Heart right ventricle (tissue), 16 donors: ENCODE measurements around the gene ANKFN1. TPM values are rescaled to one million over a fixed set of nuclear protein-coding genes. Genes with fewer than 3 reads are reported as not detected.

Experiments used
- ATAC-seq, 8 donors: fragments of 200-7000 bp; cut with Tn5 transposase; one replicate each; pipeline ENCODE4 v1.9.1; 2020; ENCODE audit warnings: mild to moderate bottlenecking in 8 of 8, moderate library complexity in 8 of 8, moderate number of reproducible peaks in 1 of 8
- DNase-seq, 2 donors: peaks; one replicate each; pipeline ENCODE4 v3.0.0-alpha.2; 2020
- H3K27ac ChIP-seq, 10 donors: fragments of 200-600 bp; sonication (generic) in 2 of 10; one replicate each; pipeline versions ENCODE4 v1.5.0 to v1.8.0; 2020 to 2022; ENCODE audit warnings: mild to moderate bottlenecking in 3 of 10
- H3K27me3 ChIP-seq, 7 donors: fragments of 200-600 bp; one replicate each; pipeline ENCODE4 v1.8.0; 2021 to 2022; ENCODE audit warnings: mild to moderate bottlenecking in 2 of 7
- H3K36me3 ChIP-seq, 9 donors: fragments of 200-600 bp; sonication (generic) in 1 of 9; one replicate each; pipeline versions ENCODE4 v1.5.0 to v1.8.0; 2020 to 2022; ENCODE audit warnings: mild to moderate bottlenecking in 2 of 9
- H3K4me1 ChIP-seq, 9 donors: fragments of 200-600 bp; sonication (generic) in 1 of 9; one replicate each; pipeline versions ENCODE4 v1.5.0 to v1.8.0; 2020 to 2022; ENCODE audit warnings: mild to moderate bottlenecking in 4 of 9
- H3K4me3 ChIP-seq, 10 donors: fragments of 200-600 bp; sonication (generic) in 2 of 10; one replicate each; pipeline versions ENCODE4 v1.5.0 to v1.8.0; 2020 to 2022; ENCODE audit warnings: mild to moderate bottlenecking in 7 of 10, moderate library complexity in 2 of 10
- H3K9me3 ChIP-seq, 11 donors: fragments of 200-600 bp in 10 of 11; sonication (generic) in 2 of 11; one replicate each; pipeline versions ENCODE4 v1.5.0 to v1.8.0; 2013 to 2022; ENCODE audit warnings: mild to moderate bottlenecking in 2 of 11, control low read depth in 1 of 11, moderate library complexity in 1 of 11
- CTCF ChIP-seq, 9 donors: fragments of 200-600 bp; sonication (generic) in 2 of 9; IDR thresholded peaks; one replicate each; pipeline versions ENCODE4 v1.5.0 to v1.8.0; 2021 to 2022; ENCODE audit warnings: antibody characterized with exemption in 9 of 9, mild to moderate bottlenecking in 5 of 9, moderate library complexity in 1 of 9
- WGBS, 2 donors: extraction: QIAGEN DNeasy Blood & Tissue Kit; methylation state at CpG; one replicate each; pipeline ENCODE4 v1.1.7; 2013; ENCODE audit warnings: inconsistent platforms in 1 of 2; 5-methylcytosine and 5-hydroxymethylcytosine counted together
- intact Hi-C, 10 donors: fragments of 100-400 bp; cut with DNase I; formaldehyde crosslinking; loops; one replicate each; pipeline versions ENCODE4 v1.11.1 to v1.14.2; 2022
- polyA plus RNA-seq, 2 donors: library from polyadenylated mRNA; stranded (reverse); fragments of 200-250 nt; gene quantifications; one replicate each; pipeline ENCODE4 v1.2.3, GENCODE V29; 2013
- total RNA-seq, 10 donors: library from RNA; stranded (reverse); fragmentation: NEBNext Ultra II Directional in 3 of 10; extraction: Animal tissue kit (Norgen Biotek cat#: 25700) in 3 of 10; gene quantifications; one replicate each; pipeline versions ENCODE4 v1.2.1 to v1.2.4, GENCODE V29; 2021 to 2023
- donor health status: Arrhythmogenic right ventricular cardiomyopathy.
- donor health status: ischemic (EF 13 %, LVEDD 7.1; RV severe dilation, severe dysfunction).
- donor health status: healthy with polysubstance abuse.
- donor health status: DM: no; HTN: yes; CAD: no.
- donor health status: DM: no; HTN: no; CAD: no.
- donor health status: ischemic (EF 25% LVEDD 6.9; RV normal size, moderate dysfunction).
- donor health status: ischemic (EF 25% LVEDD 5.7; RV mildly dilated, moderate dysfunction).
- donor health status: healthy.
- donor health status: DM: yes; HTN: yes; CAD: no.
- donor health status: Ischemic cardiomyopathy.
- donor health status: ischemic (EF 35%, LVEDD 5.7; RV mildly dilated, moderate dysfunction).
- donor health status: nonischemic (EF 11% LVEDD 7.7; RV severe dilation, severe dysfunction).
- donor health status: DM: yes; HTN: yes; CAD: no.
- donor health status: PGD.
- donor health status: ischemic (EF 29% LVEDD 5.4; RV normal size, mild dysfunction).
- donor health status: nonischemic (EF 23%, LVEDD 6.1; RV moderate dilation, normal function).

The ANKFN1 gene
- total and polyA plus RNA-seq, 12 donors, result 0.01 to 0.38 TPM; not detected in 10

- Histone ChIP-seq H3K27me3 (peaks cover 0 to 12% (median 0%) of the 10 kb centered on the region in 7 donors), H3K4me1 (no peaks in the 10 kb centered on the region), H3K9me3 (no peaks in the 10 kb centered on the region), H3K4me3 (no peak overlapping the region), H3K36me3 (no peaks in the 10 kb centered on the region), H3K27ac (no peak overlapping the region)
- no peak for TF ChIP-seq CTCF (IDR thresholded peaks at IDR 0.05)
- WGBS, 2 donors, result 77 to 79% methylated on average over 2 of the region's 2 CpGs
- no peak for DNase-seq
- intact Hi-C loops, result no loop called here
- ATAC-seq, result no peak
Measured at GRCh38 chr17:56424005-56424404, 270.7 kb downstream of the ANKFN1 start.

GRCh38 chr17:56424543-56425044 lies 271.3 kb downstream of the ANKFN1 start:
- no peak for TF ChIP-seq CTCF (IDR thresholded peaks at IDR 0.05)
- no peaks in the 10 kb centered on the region for H3K4me1 ChIP-seq
- ATAC-seq (no peak), DNase-seq (no peak)
- peaks cover 0 to 12% (median 0%) of the 10 kb centered on the region in 7 donors for H3K27me3 ChIP-seq
- H3K27ac ChIP-seq, result no peak overlapping the region
- H3K4me3 ChIP-seq, result no peak overlapping the region
- 69 to 83% methylated on average over 2 of the region's 2 CpGs for WGBS, 2 donors
- H3K36me3 ChIP-seq, result no peaks in the 10 kb centered on the region
- H3K9me3 ChIP-seq, result no peaks in the 10 kb centered on the region
- intact Hi-C loops, result no loop called here

GRCh38 chr17:56425483-56425882 lies 272.2 kb downstream of the ANKFN1 start:
- intact Hi-C loops, result no loop called here
- 77 to 78% methylated on average over 4 of the region's 4 CpGs for WGBS, 2 donors

GRCh38 chr17:56426901-56427300 lies 273.6 kb downstream of the ANKFN1 start:
- Histone ChIP-seq H3K36me3 (no peaks in the 10 kb centered on the region), H3K27me3 (peaks cover 0 to 20% (median 0%) of the 10 kb centered on the region in 7 donors), H3K4me3 (no peak overlapping the region), H3K4me1 (no peaks in the 10 kb centered on the region), H3K9me3 (no peaks in the 10 kb centered on the region), H3K27ac (no peak overlapping the region)
- TF ChIP-seq CTCF (IDR thresholded peaks at IDR 0.05), result no peak
- intact Hi-C loops, result no loop called here
- ATAC-seq, result no peak
- no peak for DNase-seq
- 61 to 72% methylated on average over 2 of the region's 2 CpGs for WGBS, 2 donors

More at GRCh38 chr17:56425483-56425882, 272.2 kb downstream of the ANKFN1 start:
- Histone ChIP-seq H3K27ac (no peak overlapping the region), H3K27me3 (peaks cover 0 to 13% (median 0%) of the 10 kb centered on the region in 7 donors), H3K36me3 (no peaks in the 10 kb centered on the region), H3K9me3 (no peaks in the 10 kb centered on the region), H3K4me1 (no peaks in the 10 kb centered on the region), H3K4me3 (no peak overlapping the region)
- no peak for TF ChIP-seq CTCF (IDR thresholded peaks at IDR 0.05)
- DNase-seq (no peak), ATAC-seq (no peak)
